Measurements from ENCODE around the gene IDUA.

DNA sequence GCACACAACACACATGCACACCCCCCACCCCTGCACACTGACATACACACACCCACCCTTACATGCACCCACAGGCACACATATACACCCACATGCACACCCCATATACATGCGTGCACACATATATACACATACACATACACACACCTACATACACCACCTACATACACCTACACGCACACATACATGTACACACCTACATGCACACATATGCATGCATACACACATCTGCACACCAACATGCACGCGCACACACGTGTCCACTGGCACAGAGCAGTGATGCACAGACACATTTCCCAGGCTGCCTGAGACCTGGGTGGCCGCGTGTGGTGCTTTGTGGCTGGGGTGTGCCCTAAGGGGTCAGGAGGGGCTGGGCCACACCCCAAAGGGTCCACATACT is 56.3 kb downstream of the IDUA start:
- TF ChIP-seq, protein P1, sequence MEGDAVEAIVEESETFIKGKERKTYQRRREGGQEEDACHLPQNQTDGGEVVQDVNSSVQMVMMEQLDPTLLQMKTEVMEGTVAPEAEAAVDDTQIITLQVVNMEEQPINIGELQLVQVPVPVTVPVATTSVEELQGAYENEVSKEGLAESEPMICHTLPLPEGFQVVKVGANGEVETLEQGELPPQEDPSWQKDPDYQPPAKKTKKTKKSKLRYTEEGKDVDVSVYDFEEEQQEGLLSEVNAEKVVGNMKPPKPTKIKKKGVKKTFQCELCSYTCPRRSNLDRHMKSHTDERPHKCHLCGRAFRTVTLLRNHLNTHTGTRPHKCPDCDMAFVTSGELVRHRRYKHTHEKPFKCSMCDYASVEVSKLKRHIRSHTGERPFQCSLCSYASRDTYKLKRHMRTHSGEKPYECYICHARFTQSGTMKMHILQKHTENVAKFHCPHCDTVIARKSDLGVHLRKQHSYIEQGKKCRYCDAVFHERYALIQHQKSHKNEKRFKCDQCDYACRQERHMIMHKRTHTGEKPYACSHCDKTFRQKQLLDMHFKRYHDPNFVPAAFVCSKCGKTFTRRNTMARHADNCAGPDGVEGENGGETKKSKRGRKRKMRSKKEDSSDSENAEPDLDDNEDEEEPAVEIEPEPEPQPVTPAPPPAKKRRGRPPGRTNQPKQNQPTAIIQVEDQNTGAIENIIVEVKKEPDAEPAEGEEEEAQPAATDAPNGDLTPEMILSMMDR (IDR thresholded peaks at IDR 0.05; ENCODE audit: low read depth, low read length), result no peak
- TF ChIP-seq EZH2phosphoT487 (IDR thresholded peaks at IDR 0.05; ENCODE audit: low read depth), result no peak

Measured in OCI-LY3 (cell line).